HepG2 (cell line): ENCODE results near the gene CHDH.

Source experiments
- ATF4 ChIP-seq, 2 experiments: fragments of 450-650 bp in 1 of 2; sonication (generic) in 1 of 2; formaldehyde crosslinking; IDR thresholded peaks; 2 replicates each; pipeline versions ENCODE4 v1.5.0 to v1.8.0; 2020 to 2022; ENCODE audit warnings: mild to moderate bottlenecking in 1 of 2, missing genetic modification reagents in 1 of 2
- ZBTB37 ChIP-seq: sonication (generic); formaldehyde crosslinking; IDR thresholded peaks from 2 replicates; pipeline ENCODE4 v1.4.0; 2020; ENCODE audit warnings: mild to moderate bottlenecking, missing genetic modification reagents
- ZNF225 ChIP-seq: sonication (generic); formaldehyde crosslinking; IDR thresholded peaks from 2 replicates; pipeline ENCODE4 v1.4.0; 2020; ENCODE audit warnings: mild to moderate bottlenecking, missing genetic modification reagents
- ZNF292 ChIP-seq: sonication (generic); formaldehyde crosslinking; IDR thresholded peaks from 2 replicates; pipeline ENCODE4 v1.8.1; 2022; ENCODE audit warnings: mild to moderate bottlenecking, low read depth, missing genetic modification reagents, borderline replicate concordance
- TF ChIP-seq, protein P1 (sequence below): sonication (generic); formaldehyde crosslinking; IDR thresholded peaks from 2 replicates; pipeline ENCODE4 v1.4.0; 2020; ENCODE audit warnings: missing genetic modification reagents

DNA sequence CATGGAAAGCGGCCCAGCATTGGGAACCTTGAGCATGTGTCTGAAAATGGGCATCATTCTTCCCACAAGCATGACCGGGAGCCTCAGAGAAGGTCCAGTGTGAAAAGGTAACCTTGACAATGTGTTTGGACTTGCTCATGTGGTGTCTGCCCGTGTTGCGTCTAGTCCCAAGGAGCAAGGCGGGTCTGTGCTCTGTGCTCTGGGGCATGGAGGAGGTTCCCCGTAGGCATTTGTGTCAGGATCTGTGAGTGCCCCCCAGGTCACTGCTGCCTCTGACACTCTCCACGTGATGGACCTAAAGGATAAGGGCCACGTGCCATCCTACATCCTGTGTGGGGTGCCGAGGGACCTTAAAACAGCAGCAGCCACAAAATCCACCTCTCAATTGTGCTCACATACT lies 44.9 kb downstream of the CHDH start:
- TF ChIP-seq, protein P1, sequence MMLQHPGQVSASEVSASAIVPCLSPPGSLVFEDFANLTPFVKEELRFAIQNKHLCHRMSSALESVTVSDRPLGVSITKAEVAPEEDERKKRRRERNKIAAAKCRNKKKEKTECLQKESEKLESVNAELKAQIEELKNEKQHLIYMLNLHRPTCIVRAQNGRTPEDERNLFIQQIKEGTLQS (CRISPR knock-in tag), result no peak
- TF ChIP-seq ATF4 (CRISPR knock-in tag; IDR thresholded peaks at IDR 0.05) (no peak), ZNF292 (CRISPR knock-in tag) (no peak), ZNF225 (CRISPR knock-in tag) (no peak), ZBTB37 (CRISPR knock-in tag) (no peak)
